ENCODE measurements around the gene HAO1.

DNA sequence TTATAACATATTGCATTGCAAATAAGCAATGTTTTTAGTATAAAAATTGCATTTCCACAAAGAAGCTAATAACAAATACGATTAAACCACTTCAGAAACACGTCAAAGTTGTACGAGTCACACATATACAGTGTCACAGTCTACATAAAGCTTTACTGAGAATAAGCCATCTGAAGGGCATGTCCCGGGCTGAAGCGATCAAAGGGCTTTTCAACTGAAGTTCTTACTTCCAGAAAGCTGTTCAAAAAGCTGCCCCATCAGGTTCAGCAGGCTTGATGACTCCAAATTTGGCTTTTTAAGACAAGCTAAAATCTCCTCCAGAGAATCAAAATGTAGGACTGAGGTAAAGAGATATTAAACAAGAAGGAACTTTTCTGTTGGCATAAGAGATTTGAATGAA, 37.5 kb upstream of the HAO1 start:
- TF ChIP-seq EZH2phosphoT487 (IDR thresholded peaks at IDR 0.05; ENCODE audit: insufficient read depth, low read depth): no peak
- no peak for TF ChIP-seq EZH2 (IDR thresholded peaks at IDR 0.05; ENCODE audit: insufficient read depth, poor library complexity, severe bottlenecking)
